Measurements from ENCODE around the gene DYNC1LI1. TPM values are rescaled to one million over a fixed set of nuclear protein-coding genes. Genes with fewer than 3 reads are reported as not detected.

The DYNC1LI1 gene
- total RNA-seq: 34.4 and 38.0 TPM in 2 replicates

DNA sequence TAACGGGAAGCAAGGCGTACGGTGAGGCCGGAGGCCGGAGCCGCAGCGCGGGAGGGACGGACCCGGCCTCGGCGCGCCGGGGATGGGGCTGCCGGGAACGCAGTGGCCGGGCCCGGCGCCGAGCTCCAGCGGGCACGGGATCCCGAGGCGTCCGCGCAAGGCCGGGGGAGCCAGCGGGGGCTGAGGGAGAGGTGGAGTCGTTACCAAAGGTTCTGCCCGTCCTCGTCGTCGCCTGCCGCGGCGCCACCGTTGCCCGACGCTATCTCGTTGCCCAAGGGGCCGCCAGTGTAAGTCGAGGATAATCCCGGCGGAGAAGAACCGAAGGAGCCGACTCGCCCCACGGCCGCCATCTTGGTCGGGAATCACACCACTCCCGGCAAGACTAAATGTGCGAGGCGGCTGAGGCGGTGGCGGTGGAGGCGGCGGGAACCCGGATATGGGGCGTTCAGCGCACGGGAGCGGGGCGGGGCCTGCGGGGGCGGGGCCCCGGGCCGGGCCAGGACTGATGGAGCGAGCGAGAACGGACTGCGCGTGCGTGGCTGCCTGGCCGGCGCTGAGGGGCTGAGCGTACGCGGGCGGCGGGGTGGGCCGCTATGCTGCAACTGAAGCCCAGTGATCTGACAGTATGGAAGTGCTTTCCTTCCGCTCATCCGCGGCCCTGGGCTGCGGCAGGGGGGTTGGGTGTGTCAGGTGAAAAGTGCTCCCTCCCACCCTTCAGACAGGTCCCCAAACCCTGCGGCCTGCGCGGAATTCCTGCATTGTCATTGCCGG is at the start of gene DYNC1LI1:
Gene DYNC1LI1, minus strand, starts transcription at position 438 of the 771 bp plus-strand sequence. Its CDS starts 88 bp downstream, at position 350.
- H3K9me3 ChIP-seq (ENCODE audit: low read depth, low read length): no peaks in the 10 kb centered on the region
- no peaks in the 10 kb centered on the region for H3K27me3 ChIP-seq (ENCODE audit: insufficient read depth, low read length)
- H3K36me3 ChIP-seq (ENCODE audit: insufficient read depth, low read length): peaks cover 8% of the 10 kb centered on the region
- H3K79me2 ChIP-seq (ENCODE audit: insufficient read depth, low read length): peaks cover 48% of the 10 kb centered on the region
- peaks cover 17% of the 10 kb centered on the region for H4K20me1 ChIP-seq (ENCODE audit: insufficient read depth, low read length)
- TF ChIP-seq, protein P1, sequence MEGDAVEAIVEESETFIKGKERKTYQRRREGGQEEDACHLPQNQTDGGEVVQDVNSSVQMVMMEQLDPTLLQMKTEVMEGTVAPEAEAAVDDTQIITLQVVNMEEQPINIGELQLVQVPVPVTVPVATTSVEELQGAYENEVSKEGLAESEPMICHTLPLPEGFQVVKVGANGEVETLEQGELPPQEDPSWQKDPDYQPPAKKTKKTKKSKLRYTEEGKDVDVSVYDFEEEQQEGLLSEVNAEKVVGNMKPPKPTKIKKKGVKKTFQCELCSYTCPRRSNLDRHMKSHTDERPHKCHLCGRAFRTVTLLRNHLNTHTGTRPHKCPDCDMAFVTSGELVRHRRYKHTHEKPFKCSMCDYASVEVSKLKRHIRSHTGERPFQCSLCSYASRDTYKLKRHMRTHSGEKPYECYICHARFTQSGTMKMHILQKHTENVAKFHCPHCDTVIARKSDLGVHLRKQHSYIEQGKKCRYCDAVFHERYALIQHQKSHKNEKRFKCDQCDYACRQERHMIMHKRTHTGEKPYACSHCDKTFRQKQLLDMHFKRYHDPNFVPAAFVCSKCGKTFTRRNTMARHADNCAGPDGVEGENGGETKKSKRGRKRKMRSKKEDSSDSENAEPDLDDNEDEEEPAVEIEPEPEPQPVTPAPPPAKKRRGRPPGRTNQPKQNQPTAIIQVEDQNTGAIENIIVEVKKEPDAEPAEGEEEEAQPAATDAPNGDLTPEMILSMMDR (IDR thresholded peaks at IDR 0.05; ENCODE audit: extremely low read depth, low read depth, low read length): no peak
- peaks cover 14% of the 10 kb centered on the region for H3K4me1 ChIP-seq (ENCODE audit: insufficient read depth, low read length)
- H3K27ac ChIP-seq (ENCODE audit: low read depth, low read length): peak within 1 kb of the TSS; percentile 90
- peak within 1 kb of the TSS; percentile 95 for H2AFZ ChIP-seq (ENCODE audit: low read length)
- H3K4me3 ChIP-seq (ENCODE audit: insufficient read depth, low read length): peak within 1 kb of the TSS; percentile 80
- peak within 1 kb of the TSS; percentile 93 for H3K4me2 ChIP-seq (ENCODE audit: insufficient read depth, low read length)
- DNase-seq (ENCODE audit: insufficient read length, low spot score, missing footprints): peak; percentile 98

DNA sequence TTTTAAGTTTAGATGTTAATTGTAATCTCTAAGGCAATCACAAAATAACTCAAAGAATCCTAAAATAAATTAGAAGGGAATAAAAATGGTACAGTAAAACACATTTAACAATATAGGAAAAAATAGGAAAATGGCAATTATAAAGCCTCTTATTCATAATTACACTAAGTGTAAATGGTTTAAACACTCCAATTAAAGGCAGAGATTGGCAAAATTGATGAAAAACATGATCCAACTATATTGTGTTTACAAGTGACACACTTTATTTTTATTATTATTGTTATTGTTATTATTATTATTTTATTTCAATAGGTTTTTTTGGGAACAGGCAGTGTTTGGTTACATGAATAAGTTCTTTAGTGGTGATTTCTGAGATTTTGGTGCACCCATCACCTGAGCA is 48.7 kb upstream of the DYNC1LI1 start:
- Histone ChIP-seq H3K27me3 (ENCODE audit: insufficient read depth, low read length) (no peaks in the 10 kb centered on the region), H3K4me1 (ENCODE audit: insufficient read depth, low read length) (no peaks in the 10 kb centered on the region), H4K20me1 (ENCODE audit: insufficient read depth, low read length) (no peaks in the 10 kb centered on the region), H3K4me3 (ENCODE audit: insufficient read depth, low read length) (no peak overlapping the region), H3K79me2 (ENCODE audit: insufficient read depth, low read length) (no peaks in the 10 kb centered on the region), H3K9me3 (ENCODE audit: low read depth, low read length) (no peaks in the 10 kb centered on the region), H2AFZ (ENCODE audit: low read length) (no peak overlapping the region), H3K27ac (ENCODE audit: low read depth, low read length) (no peak overlapping the region), H3K4me2 (ENCODE audit: insufficient read depth, low read length) (no peak overlapping the region), H3K36me3 (ENCODE audit: insufficient read depth, low read length) (no peaks in the 10 kb centered on the region)
- DNase-seq (ENCODE audit: insufficient read length, low spot score, missing footprints): no peak
- TF ChIP-seq, protein P1 (IDR thresholded peaks at IDR 0.05; ENCODE audit: extremely low read depth, low read depth, low read length): no peak

DNA sequence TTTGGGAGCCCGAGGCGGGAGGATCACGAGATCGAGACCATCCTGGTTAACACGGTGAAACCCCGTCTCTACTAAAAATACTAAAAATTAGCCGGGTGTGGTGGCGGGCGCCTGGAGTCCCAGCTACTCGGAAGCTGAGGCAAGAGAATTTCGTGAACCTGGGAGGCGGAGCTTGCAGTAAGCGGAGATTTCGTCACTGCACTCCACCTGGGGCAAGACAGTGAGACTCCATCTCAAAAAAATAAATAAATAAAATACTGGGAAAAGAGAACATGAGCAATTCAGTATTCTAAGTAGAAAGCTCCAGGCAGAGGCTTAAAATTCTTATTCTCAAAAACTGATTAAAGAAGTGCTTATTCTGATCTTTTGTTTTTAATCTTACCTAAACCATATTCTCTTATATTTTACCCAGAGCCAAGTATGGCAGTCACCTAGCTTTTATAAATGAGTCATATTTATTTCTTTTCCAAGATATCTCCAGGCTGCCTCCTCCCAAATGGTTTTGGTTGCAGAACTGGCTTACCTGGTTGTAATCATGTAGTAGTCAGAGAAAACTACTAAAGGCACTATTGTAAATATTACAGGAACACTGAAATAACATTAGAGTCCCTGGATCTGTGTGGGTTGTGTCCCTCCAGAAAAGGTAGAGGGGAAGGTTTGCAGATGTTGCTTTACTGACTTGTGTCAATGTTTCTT is 45.8 kb upstream of the DYNC1LI1 start:
- TF ChIP-seq, protein P1 (IDR thresholded peaks at IDR 0.05; ENCODE audit: extremely low read depth, low read depth, low read length): no peak
- H3K27ac ChIP-seq (ENCODE audit: low read depth, low read length): no peak overlapping the region
- no peak for DNase-seq (ENCODE audit: insufficient read length, low spot score, missing footprints)
- no peaks in the 10 kb centered on the region for H3K79me2 ChIP-seq (ENCODE audit: insufficient read depth, low read length)
- no peak overlapping the region for H3K4me3 ChIP-seq (ENCODE audit: insufficient read depth, low read length)
- no peaks in the 10 kb centered on the region for H3K27me3 ChIP-seq (ENCODE audit: insufficient read depth, low read length)
- no peaks in the 10 kb centered on the region for H4K20me1 ChIP-seq (ENCODE audit: insufficient read depth, low read length)
- H2AFZ ChIP-seq (ENCODE audit: low read length): no peak overlapping the region
- H3K9me3 ChIP-seq (ENCODE audit: low read depth, low read length): no peaks in the 10 kb centered on the region
- no peaks in the 10 kb centered on the region for H3K36me3 ChIP-seq (ENCODE audit: insufficient read depth, low read length)
- no peaks in the 10 kb centered on the region for H3K4me1 ChIP-seq (ENCODE audit: insufficient read depth, low read length)
- H3K4me2 ChIP-seq (ENCODE audit: insufficient read depth, low read length): no peak overlapping the region

DNA sequence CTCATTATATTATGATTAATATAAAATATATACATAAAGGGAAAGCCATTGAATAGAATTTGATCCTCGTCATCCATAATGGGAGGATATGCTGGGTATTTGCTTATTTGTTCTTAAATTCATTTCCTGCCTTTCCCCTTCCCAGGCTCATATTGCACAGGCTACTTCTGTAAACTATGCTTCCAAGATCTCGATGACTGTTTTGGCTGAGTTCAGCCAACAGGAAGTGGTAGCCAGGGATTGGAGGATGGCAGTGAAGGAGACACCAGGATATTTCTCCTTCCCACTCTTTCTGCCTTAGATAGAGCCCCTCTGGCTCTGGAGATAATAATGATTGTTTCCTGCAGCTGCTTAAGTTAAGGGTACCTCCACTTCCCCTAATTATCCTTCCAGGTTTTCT is 44.3 kb upstream of the DYNC1LI1 start:
- H2AFZ ChIP-seq (ENCODE audit: low read length): peak overlapping the region; percentile 75
- peak overlapping the region; percentile 13 for H3K4me2 ChIP-seq (ENCODE audit: insufficient read depth, low read length)
- TF ChIP-seq, protein P1 (IDR thresholded peaks at IDR 0.05; ENCODE audit: extremely low read depth, low read depth, low read length): no peak

More for the DNA sequence above, 44.3 kb upstream of the DYNC1LI1 start:
- H4K20me1 ChIP-seq (ENCODE audit: insufficient read depth, low read length): no peaks in the 10 kb centered on the region
- no peaks in the 10 kb centered on the region for H3K4me1 ChIP-seq (ENCODE audit: insufficient read depth, low read length)
- no peak overlapping the region for H3K4me3 ChIP-seq (ENCODE audit: insufficient read depth, low read length)
- H3K79me2 ChIP-seq (ENCODE audit: insufficient read depth, low read length): no peaks in the 10 kb centered on the region
- peak; percentile 90 for DNase-seq (ENCODE audit: insufficient read length, low spot score, missing footprints)
- H3K36me3 ChIP-seq (ENCODE audit: insufficient read depth, low read length): no peaks in the 10 kb centered on the region
- H3K9me3 ChIP-seq (ENCODE audit: low read depth, low read length): no peaks in the 10 kb centered on the region
- no peaks in the 10 kb centered on the region for H3K27me3 ChIP-seq (ENCODE audit: insufficient read depth, low read length)
- no peak overlapping the region for H3K27ac ChIP-seq (ENCODE audit: low read depth, low read length)

All from osteoblast (primary cell).